Right lobe of liver (tissue), 4 donors: ENCODE measurements around the gene G6PD.

Experiments
- CTCF ChIP-seq, 4 donors: fragments of 200-600 bp in 3 of 4; fragments of 450-650 bp in 1 of 4; IDR thresholded peaks; one replicate each; pipeline versions ENCODE4 v1.5.1 to v1.8.0; 2016 to 2022; ENCODE audit warnings: antibody characterized with exemption in 4 of 4, mild to moderate bottlenecking in 2 of 4
- POLR2A ChIP-seq: fragments of 450-650 bp; IDR thresholded peaks from one replicate; pipeline ENCODE4 v1.6.1; 2017; ENCODE audit warnings: antibody characterized with exemption, mild to moderate bottlenecking
- donor health status: DM: no; HTN: no; CAD: no.
- donor health status: DM: no; HTN: no; CAD: no.
- donor health status: DM: no; HTN: yes; CAD: no.

- no peak for TF ChIP-seq POLR2A
- TF ChIP-seq CTCF (IDR thresholded peaks at IDR 0.05), result no peak
Measured at GRCh38 chrX:154593201-154593600, 46.6 kb upstream of the G6PD start.
